Liver (tissue), 9 donors: ENCODE measurements around the gene NIM1K. TPM values are rescaled to one million over a fixed set of nuclear protein-coding genes. Genes with fewer than 3 reads are reported as not detected.
"Not testable (repeated sequence)": the region's sequence is repeated elsewhere in the genome, so short reads cannot be mapped to it uniquely, and the experiment has no call there.

ENCODE experiments used
- DNase-seq: peaks from one replicate; pipeline ENCODE4 v3.0.0-alpha.2; 2017; ENCODE audit warnings: low spot score
- H3K27ac ChIP-seq, 2 donors: one replicate each; pipeline ENCODE4 v1.7.0; 2013; ENCODE audit warnings: inconsistent platforms in 2 of 2, low read length in 2 of 2, control low read depth in 1 of 2, low read depth in 1 of 2, mild to moderate bottlenecking in 1 of 2
- H3K27me3 ChIP-seq, 4 donors: one replicate each; pipeline versions ENCODE4 v1.6.1 to v1.7.0; 2013; ENCODE audit warnings: low read length in 3 of 4, inconsistent platforms in 1 of 4, mild to moderate bottlenecking in 1 of 4, moderate library complexity in 1 of 4; ENCODE audit not compliant: control insufficient read depth in 4 of 4, insufficient read depth in 4 of 4
- H3K36me3 ChIP-seq, 4 donors: one replicate each; pipeline versions ENCODE4 v1.6.1 to v1.7.0; 2013; ENCODE audit warnings: low read length in 3 of 4, mild to moderate bottlenecking in 3 of 4, low read depth in 1 of 4, moderate library complexity in 1 of 4; ENCODE audit not compliant: control insufficient read depth in 4 of 4, insufficient read depth in 3 of 4
- H3K4me1 ChIP-seq, 4 donors: one replicate each; pipeline versions ENCODE4 v1.6.1 to v1.7.0; 2013; ENCODE audit warnings: low read length in 3 of 4, mild to moderate bottlenecking in 3 of 4, moderate library complexity in 1 of 4; ENCODE audit not compliant: control insufficient read depth in 4 of 4, insufficient read depth in 4 of 4
- H3K4me3 ChIP-seq, 3 donors: one replicate each; pipeline versions ENCODE4 v1.6.1 to v1.7.0; 2013; ENCODE audit warnings: low read length in 3 of 3, control low read depth in 1 of 3, low read depth in 1 of 3, mild to moderate bottlenecking in 1 of 3
- H3K9ac ChIP-seq, 2 donors: one replicate each; pipeline ENCODE4 v1.7.0; 2013; ENCODE audit warnings: low read length in 2 of 2, mild to moderate bottlenecking in 2 of 2, moderate library complexity in 2 of 2, control low read depth in 1 of 2, low read depth in 1 of 2
- H3K9me3 ChIP-seq, 4 donors: one replicate each; pipeline versions ENCODE4 v1.6.1 to v1.7.0; 2013; ENCODE audit warnings: low read length in 3 of 4; ENCODE audit not compliant: control insufficient read depth in 4 of 4
- ATF3 ChIP-seq: IDR thresholded peaks from 2 replicates; pipeline ENCODE4 v1.6.1; 2016; ENCODE audit warnings: antibody characterized with exemption
- CTCF ChIP-seq: fragments of 150-350 bp; IDR thresholded peaks from 2 replicates; pipeline ENCODE4 v1.5.1; 2017; ENCODE audit warnings: improper control_type of control experiment, low read depth, low read length; ENCODE audit not compliant: missing input control
- EGR1 ChIP-seq, 2 donors: IDR thresholded peaks; 2 replicates each; pipeline ENCODE4 v1.6.1; 2016 to 2018; ENCODE audit warnings: antibody characterized with exemption in 2 of 2, low read depth in 2 of 2
- FOXA2 ChIP-seq: IDR thresholded peaks from 2 replicates; pipeline ENCODE4 v1.6.1; 2016; ENCODE audit warnings: antibody characterized with exemption
- GABPA ChIP-seq, 2 donors: IDR thresholded peaks in 1 of 2; conservative IDR thresholded peaks in 1 of 2; 2 replicates each; pipeline ENCODE4 v1.6.1; 2016; ENCODE audit warnings: antibody characterized with exemption in 2 of 2, mild to moderate bottlenecking in 1 of 2, moderate library complexity in 1 of 2
- HNF4A ChIP-seq, 2 donors: conservative IDR thresholded peaks; 2 replicates each; pipeline ENCODE4 v1.6.1; 2016; ENCODE audit warnings: antibody characterized with exemption in 2 of 2, mild to moderate bottlenecking in 2 of 2
- JUND ChIP-seq, 2 donors: IDR thresholded peaks; 2 replicates each; pipeline ENCODE4 v1.6.1; 2016; ENCODE audit warnings: antibody characterized with exemption in 2 of 2
- MAX ChIP-seq: IDR thresholded peaks from 2 replicates; pipeline ENCODE4 v1.6.1; 2016; ENCODE audit warnings: antibody characterized with exemption
- NR2F2 ChIP-seq: IDR thresholded peaks from 2 replicates; pipeline ENCODE4 v1.6.1; 2016; ENCODE audit warnings: antibody characterized with exemption
- RAD21 ChIP-seq, 2 donors: IDR thresholded peaks; 2 replicates each; pipeline ENCODE4 v1.6.1; 2016; ENCODE audit warnings: antibody characterized with exemption in 2 of 2, mild to moderate bottlenecking in 2 of 2
- RXRA ChIP-seq, 2 donors: IDR thresholded peaks; 2 replicates each; pipeline ENCODE4 v1.6.1; 2017 to 2018; ENCODE audit warnings: antibody characterized with exemption in 2 of 2, mild to moderate bottlenecking in 1 of 2
- SP1 ChIP-seq: IDR thresholded peaks from 2 replicates; pipeline ENCODE4 v1.6.1; 2018; ENCODE audit warnings: antibody characterized with exemption, mild to moderate bottlenecking
- TAF1 ChIP-seq: conservative IDR thresholded peaks from 2 replicates; pipeline ENCODE4 v1.6.1; 2016; ENCODE audit warnings: antibody characterized with exemption, mild to moderate bottlenecking
- YY1 ChIP-seq: IDR thresholded peaks from 2 replicates; pipeline ENCODE4 v1.6.1; 2016; ENCODE audit warnings: antibody characterized with exemption, mild to moderate bottlenecking
- ZBTB33 ChIP-seq: IDR thresholded peaks from 2 replicates; pipeline ENCODE4 v1.6.1; 2016; ENCODE audit warnings: antibody characterized with exemption
- WGBS: extraction: QIAGEN DNeasy Blood & Tissue Kit; methylation state at CpG from one replicate; pipeline ENCODE4 v1.1.7; 2013; 5-methylcytosine and 5-hydroxymethylcytosine counted together
- polyA plus RNA-seq, 2 donors: library from polyadenylated mRNA; stranded (reverse) in 1 of 2; unstranded in 1 of 2; fragments of 200-250 nt in 1 of 2; fragments of >200 nt in 1 of 2; fragmentation: Nextera tagmentation in 1 of 2; extraction: Ambion mirVana in 1 of 2; gene quantifications; one replicate each; pipeline versions ENCODE4 v1.2.1 to v1.2.3, GENCODE V29; 2013 to 2015
- total RNA-seq, 2 donors: library from RNA; depleted of rRNA; stranded (reverse); fragments of >200 nt; gene quantifications; one replicate each; pipeline ENCODE4 v1.2.3, GENCODE V29; 2014
- TF ChIP-seq, protein P1 (sequence below): IDR thresholded peaks from 2 replicates; pipeline ENCODE4 v1.6.1; 2016; ENCODE audit warnings: antibody characterized with exemption, mild to moderate bottlenecking
- donor health status: healthy.
- donor health status: healthy.
- donor health status: healthy.
- donor health status: healthy.
- donor health status: healthy.

NIM1K gene
- total and polyA plus RNA-seq, 4 donors, result 0.07 to 0.15 TPM; not detected in 2

DNA sequence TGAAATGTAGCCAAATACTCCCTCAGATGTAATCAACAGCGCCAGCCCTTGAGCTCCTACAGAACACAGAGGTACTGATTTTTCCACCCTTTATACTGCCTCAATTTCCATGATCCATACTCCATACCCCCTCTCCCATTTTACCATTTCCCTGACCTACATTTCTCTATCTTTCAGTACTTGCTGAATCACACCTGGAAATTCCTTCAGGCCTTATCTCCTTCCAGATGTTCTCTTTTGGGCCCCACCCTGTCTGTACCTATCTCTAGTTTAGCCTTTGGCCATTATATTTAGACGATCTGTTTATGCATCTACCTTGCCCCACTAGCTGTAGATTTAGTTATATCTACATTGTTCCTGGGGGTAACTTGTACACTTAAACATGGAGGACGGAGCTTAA, 5.5 kb downstream of the NIM1K start:
- WGBS, result 65% methylated on average over 3 of the region's 3 CpGs

DNA sequence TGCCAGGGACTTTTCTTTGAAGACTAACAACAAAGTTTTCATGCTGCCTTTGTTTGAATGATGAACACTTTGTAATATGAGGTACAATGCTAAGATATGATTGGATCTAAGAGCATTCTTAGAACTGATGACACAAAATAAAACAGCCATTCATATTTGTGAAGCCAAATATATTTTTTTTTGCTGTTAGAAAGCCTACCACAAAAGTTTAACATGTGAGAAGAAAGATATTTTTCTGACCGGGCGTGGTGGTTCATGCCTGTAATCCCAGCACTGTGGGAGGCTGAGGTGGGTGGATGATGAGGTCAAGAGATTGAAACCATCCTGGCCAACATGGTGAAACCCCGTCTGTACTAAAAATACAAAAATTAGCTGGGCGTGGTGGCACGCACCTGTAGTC, 9.4 kb downstream of the NIM1K start:
- H3K4me1 ChIP-seq, H3K36me3 ChIP-seq, DNase-seq, H3K4me3 ChIP-seq, H3K27ac ChIP-seq, H3K9me3 ChIP-seq, H3K9ac ChIP-seq, H3K27me3 ChIP-seq: not testable (repeated sequence)
- WGBS, result 89% methylated on average over 5 of the region's 5 CpGs

More for the DNA sequence above, 5.5 kb downstream of the NIM1K start:
- Histone ChIP-seq H3K36me3 (no peaks in the 10 kb centered on the region), H3K9ac (no peak overlapping the region), H3K27ac (no peak overlapping the region), H3K27me3 (peaks cover 0 to 4% (median 2%) of the 10 kb centered on the region in 4 donors), H3K9me3 (no peaks in the 10 kb centered on the region), H3K4me3 (no peak overlapping the region), H3K4me1 (peaks cover 3 to 9% (median 8%) of the 10 kb centered on the region in 4 donors)
- no peak for DNase-seq
- TF ChIP-seq ATF3 (no peak), GABPA (IDR thresholded peaks at IDR 0.05 in 1 of 2, conservative IDR thresholded peaks at IDR 0.05 in 1 of 2) (no peak), EGR1 (IDR thresholded peaks at IDR 0.05; ENCODE audit: low read depth in 2 of 2) (no peak), MAX (no peak), RAD21 (IDR thresholded peaks at IDR 0.05) (no peak), CTCF (no peak), SP1 (no peak), YY1 (no peak), NR2F2 (no peak), JUND (IDR thresholded peaks at IDR 0.05) (no peak), RXRA (IDR thresholded peaks at IDR 0.05) (no peak), TAF1 (no peak), FOXA2 (no peak), HNF4A (conservative IDR thresholded peaks at IDR 0.05) (no peak), ZBTB33 (no peak)
- TF ChIP-seq, protein P1, sequence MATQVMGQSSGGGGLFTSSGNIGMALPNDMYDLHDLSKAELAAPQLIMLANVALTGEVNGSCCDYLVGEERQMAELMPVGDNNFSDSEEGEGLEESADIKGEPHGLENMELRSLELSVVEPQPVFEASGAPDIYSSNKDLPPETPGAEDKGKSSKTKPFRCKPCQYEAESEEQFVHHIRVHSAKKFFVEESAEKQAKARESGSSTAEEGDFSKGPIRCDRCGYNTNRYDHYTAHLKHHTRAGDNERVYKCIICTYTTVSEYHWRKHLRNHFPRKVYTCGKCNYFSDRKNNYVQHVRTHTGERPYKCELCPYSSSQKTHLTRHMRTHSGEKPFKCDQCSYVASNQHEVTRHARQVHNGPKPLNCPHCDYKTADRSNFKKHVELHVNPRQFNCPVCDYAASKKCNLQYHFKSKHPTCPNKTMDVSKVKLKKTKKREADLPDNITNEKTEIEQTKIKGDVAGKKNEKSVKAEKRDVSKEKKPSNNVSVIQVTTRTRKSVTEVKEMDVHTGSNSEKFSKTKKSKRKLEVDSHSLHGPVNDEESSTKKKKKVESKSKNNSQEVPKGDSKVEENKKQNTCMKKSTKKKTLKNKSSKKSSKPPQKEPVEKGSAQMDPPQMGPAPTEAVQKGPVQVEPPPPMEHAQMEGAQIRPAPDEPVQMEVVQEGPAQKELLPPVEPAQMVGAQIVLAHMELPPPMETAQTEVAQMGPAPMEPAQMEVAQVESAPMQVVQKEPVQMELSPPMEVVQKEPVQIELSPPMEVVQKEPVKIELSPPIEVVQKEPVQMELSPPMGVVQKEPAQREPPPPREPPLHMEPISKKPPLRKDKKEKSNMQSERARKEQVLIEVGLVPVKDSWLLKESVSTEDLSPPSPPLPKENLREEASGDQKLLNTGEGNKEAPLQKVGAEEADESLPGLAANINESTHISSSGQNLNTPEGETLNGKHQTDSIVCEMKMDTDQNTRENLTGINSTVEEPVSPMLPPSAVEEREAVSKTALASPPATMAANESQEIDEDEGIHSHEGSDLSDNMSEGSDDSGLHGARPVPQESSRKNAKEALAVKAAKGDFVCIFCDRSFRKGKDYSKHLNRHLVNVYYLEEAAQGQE, result no peak
